Measurements from ENCODE around the gene CDC5L.

DNA sequence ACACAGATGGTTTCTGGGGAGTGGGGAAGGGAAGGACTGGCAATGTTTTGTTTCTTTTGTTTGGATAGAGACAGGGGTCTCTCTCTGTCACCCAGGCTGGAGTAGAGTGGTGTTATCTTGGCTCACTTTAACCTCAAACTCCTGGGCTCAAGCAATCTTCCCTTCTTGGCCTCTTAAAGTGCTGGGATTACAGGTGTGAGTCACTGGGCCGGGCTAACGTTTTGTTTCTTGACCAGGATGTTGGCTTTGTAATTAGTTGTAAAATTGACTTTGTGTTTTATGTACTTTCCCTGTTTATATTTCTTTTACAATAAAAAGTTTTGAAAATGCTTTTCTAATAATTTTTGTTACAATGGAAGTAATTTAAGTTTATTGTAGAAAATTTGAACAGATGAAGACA lies 34.2 kb upstream of the CDC5L start:
- TF ChIP-seq CTCF (IDR thresholded peaks at IDR 0.05; ENCODE audit: low read depth, low read length) (no peak), POLR2A (IDR thresholded peaks at IDR 0.05; ENCODE audit: extremely low read depth, insufficient read length) (no peak), MYC (IDR thresholded peaks at IDR 0.05; ENCODE audit: low read depth, low read length) (no peak), MAX (IDR thresholded peaks at IDR 0.05; ENCODE audit: low read depth, low read length) (no peak)
